NCI-H345 treated with DMSO at 0.1 percent for 48 hours (cell line): ENCODE data around the gene IRS1.

Experiments
- DNase-seq: peaks from one replicate; lab custom pipeline; 2025; ENCODE audit not compliant: unreplicated experiment; lab: John Stamatoyannopoulos, UW

Gene IRS1

GRCh38 chr2:226692521-226693126 lies 107.0 kb downstream of the IRS1 start:
- no peak for DNase-seq

DNA sequence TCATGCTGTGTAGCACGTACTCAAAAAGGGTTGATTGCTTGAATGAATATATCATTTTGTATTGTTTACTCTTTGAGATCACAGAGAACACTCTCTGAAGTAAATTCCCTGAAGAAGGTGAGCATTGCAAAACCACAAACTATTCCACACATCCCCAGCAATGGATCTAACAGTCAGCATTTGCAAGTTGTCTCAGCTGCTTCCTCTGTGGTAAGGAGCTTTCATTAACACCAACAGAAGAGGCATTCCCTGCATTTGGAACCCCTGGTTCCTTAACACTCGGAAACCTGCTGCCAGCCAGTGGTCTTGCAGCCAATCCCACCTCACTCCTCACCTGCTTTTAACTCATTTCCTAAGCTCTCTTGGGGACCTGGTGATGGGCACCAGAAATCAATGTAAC lies 108.4 kb downstream of the IRS1 start:
- no peak for DNase-seq

GRCh38 chr2:226690461-226691024 lies 109.1 kb downstream of the IRS1 start:
- DNase-seq, result no peak

- no peak for DNase-seq
These were observed 111.9 kb downstream of the IRS1 start for GRCh38 chr2:226687641-226688253.

GRCh38 chr2:226684563-226684959 lies 115.1 kb downstream of the IRS1 start:
- DNase-seq, result no peak

DNA sequence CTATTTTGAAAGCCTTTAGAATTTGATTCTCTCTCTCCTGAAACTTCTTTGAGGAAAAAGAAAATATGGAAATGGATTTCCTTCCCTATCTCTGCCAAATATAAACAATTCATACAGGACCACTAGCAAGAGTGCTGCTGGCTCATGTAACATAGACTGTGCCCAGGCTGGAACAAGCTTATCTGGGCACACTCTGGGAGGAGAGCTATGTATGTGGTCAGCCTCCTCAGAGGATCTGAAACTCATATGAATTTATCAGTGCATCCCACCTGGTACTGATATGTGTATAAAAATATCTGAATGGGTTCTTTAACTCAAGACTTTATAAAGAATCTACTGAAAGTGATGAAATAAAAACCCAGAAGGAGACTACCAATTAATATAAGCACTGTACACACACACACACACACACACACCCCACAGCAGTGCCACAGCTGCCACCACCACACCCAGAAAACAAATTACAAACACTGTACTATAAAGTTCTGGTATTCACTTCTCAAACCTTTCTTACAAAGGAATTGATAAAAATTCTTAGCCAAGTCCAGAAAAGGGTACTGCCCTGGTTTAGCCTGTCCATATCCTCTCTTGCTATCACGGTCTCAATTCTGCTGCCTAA lies 115.6 kb downstream of the IRS1 start:
- no peak for DNase-seq

GRCh38 chr2:226683196-226683595 lies 116.4 kb downstream of the IRS1 start:
- no peak for DNase-seq
